Caki2 (cell line): Measurements from ENCODE around the gene CLEC2D. TPM values are rescaled to one million over a fixed set of nuclear protein-coding genes. Genes with fewer than 3 reads are reported as not detected.
"Not testable (repeated sequence)": the region's sequence is repeated elsewhere in the genome, so short reads cannot be mapped to it uniquely, and the experiment has no call there.

ENCODE experiments used
- DNase-seq: peaks from one replicate; pipeline ENCODE4 v3.0.0-alpha.2; 2015; ENCODE audit warnings: low read depth
- in situ Hi-C: cut with HindIII; loops from 2 replicates; pipeline ENCODE4 v1.10.0; 2016; ENCODE audit warnings: low sequenced_read_pairs, low pct_unique_long_range_greater_than_20kb, mixed read lengths
- total RNA-seq: library from RNA; depleted of rRNA; stranded (reverse); fragments of >200 nt; shearing (Covaris generic); gene quantifications from 2 replicates; pipeline ENCODE4 v1.2.3, GENCODE V29; 2014; ENCODE audit warnings: low replicate concordance; rRNA removed

Gene CLEC2D
- 1.6 and 1.8 TPM in 2 replicates for total RNA-seq

- DNase-seq, result no peak
- in situ Hi-C loops, result no loop called here
Measured at GRCh38 chr12:9669534-9669933, at the start of gene CLEC2D. CLEC2D (plus strand) TSS chr12:9669713; CDS start chr12:9669735, 22 bp downstream.

- in situ Hi-C loops, result no loop called here
Measured at GRCh38 chr12:9625019-9625418, 44.5 kb upstream of the CLEC2D start.

GRCh38 chr12:9626291-9626690 is 43.2 kb upstream of the CLEC2D start:
- peak; percentile 22 for DNase-seq
- in situ Hi-C loops, result no loop called here

More at GRCh38 chr12:9625019-9625418, 44.5 kb upstream of the CLEC2D start:
- DNase-seq, result no peak

GRCh38 chr12:9626821-9627220 is 42.7 kb upstream of the CLEC2D start:
- no peak for DNase-seq
- in situ Hi-C loops, result no loop called here

GRCh38 chr12:9632766-9633165 is 36.7 kb upstream of the CLEC2D start:
- DNase-seq, result no peak
- in situ Hi-C loops, result no loop called here

- in situ Hi-C loops, result no loop called here
- DNase-seq, result peak; percentile 25
Measured at GRCh38 chr12:9634177-9634803, 35.2 kb upstream of the CLEC2D start.

GRCh38 chr12:9634969-9635754 is 34.4 kb upstream of the CLEC2D start:
- in situ Hi-C loops, result no loop called here
- no peak for DNase-seq

- in situ Hi-C loops, result no loop called here
- no peak for DNase-seq
Measured at GRCh38 chr12:9636150-9636850, 33.2 kb upstream of the CLEC2D start.

GRCh38 chr12:9636851-9637206 is 32.7 kb upstream of the CLEC2D start:
- in situ Hi-C loops, result no loop called here
- no peak for DNase-seq

GRCh38 chr12:9640024-9640423 is 29.5 kb upstream of the CLEC2D start:
- no peak for DNase-seq
- in situ Hi-C loops, result no loop called here

GRCh38 chr12:9642606-9643265 is 26.8 kb upstream of the CLEC2D start:
- no peak for DNase-seq
- in situ Hi-C loops, result no loop called here

- in situ Hi-C loops, result no loop called here
- DNase-seq, result no peak
Measured at GRCh38 chr12:9643266-9643660, 26.2 kb upstream of the CLEC2D start.

- peak; percentile 25 for DNase-seq
- in situ Hi-C loops, result not testable (repeated sequence)
Measured at GRCh38 chr12:9644985-9645551, 24.4 kb upstream of the CLEC2D start.

GRCh38 chr12:9646794-9647781 is 22.4 kb upstream of the CLEC2D start:
- DNase-seq, result no peak
- in situ Hi-C loops, result no loop called here

GRCh38 chr12:9647825-9648700 is 21.4 kb upstream of the CLEC2D start:
- in situ Hi-C loops, result no loop called here
- DNase-seq, result peak; percentile 95

GRCh38 chr12:9648701-9649531 is 20.6 kb upstream of the CLEC2D start:
- no peak for DNase-seq
- in situ Hi-C loops, result no loop called here
